Epithelial cell of proximal tubule (primary cell): ENCODE results near the gene SMARCA5. TPM values are rescaled to one million over a fixed set of nuclear protein-coding genes. Genes with fewer than 3 reads are reported as not detected.

Source experiments
- total RNA-seq: library from RNA; depleted of rRNA; stranded (reverse); fragments of >200 nt; gene quantifications from 2 replicates; pipeline ENCODE4 v1.2.3, GENCODE V29; 2015

SMARCA5 gene
- total RNA-seq, 1 donor from 2014 or later, result 39.5 TPM

Other genes starting within 250 kb of the SMARCA5 start
- 5.5 and 12.2 TPM in 2 replicates for gene GAB1, start 176.8 kb upstream of the SMARCA5 start, total RNA-seq
- not detected in 2 replicates for gene FREM3, start 187.0 kb downstream of the SMARCA5 start, total RNA-seq